SK-N-MC (cell line): ENCODE data around the gene DOK3.

Experiments
- EZH2 ChIP-seq: fragments of 200-600 bp; sonication (generic); IDR thresholded peaks from one replicate; pipeline ENCODE4 v1.6.1; 2017; ENCODE audit warnings: antibody characterized with exemption
- FOXP2 ChIP-seq: optimal IDR thresholded peaks from 2 replicates; pipeline ENCODE3; 2011; ENCODE audit warnings: mild to moderate bottlenecking, moderate library complexity; ENCODE audit not compliant: insufficient read depth; ENCODE audit errors: extremely low read length, control extremely low read depth
- POLR2AphosphoS5 ChIP-seq: IDR thresholded peaks from 2 replicates; pipeline ENCODE4 v1.6.1; 2012; ENCODE audit warnings: mild to moderate bottlenecking, low read depth, low read length, borderline replicate concordance

DNA sequence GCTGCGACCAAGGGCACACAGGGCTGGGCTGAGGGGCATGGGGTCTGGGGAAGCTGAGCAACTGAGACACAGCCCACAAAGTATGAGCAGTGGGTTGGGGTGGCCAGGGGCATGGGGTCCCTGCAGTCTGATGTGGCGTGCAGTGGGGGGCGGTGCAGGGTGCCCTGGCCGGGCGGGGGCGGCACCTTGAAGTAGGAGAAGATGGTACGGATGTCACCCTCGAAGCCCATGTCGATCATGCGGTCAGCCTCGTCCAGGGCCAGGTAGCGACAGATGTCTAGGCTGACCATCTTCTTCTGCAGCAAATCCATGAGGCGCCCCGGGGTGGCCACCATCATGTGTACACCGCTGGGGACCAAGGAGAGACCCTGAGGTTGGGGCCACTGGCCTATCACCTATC lies 3.9 kb upstream of the DOK3 start:
- TF ChIP-seq EZH2, result no peak
- TF ChIP-seq POLR2AphosphoS5, result no peak
- no peak for TF ChIP-seq FOXP2
